Mononuclear cell (primary cell): Measurements from ENCODE around the gene TRAK2. TPM values are rescaled to one million over a fixed set of nuclear protein-coding genes. Genes with fewer than 3 reads are reported as not detected.
"Not testable (repeated sequence)": the region's sequence is repeated elsewhere in the genome, so short reads cannot be mapped to it uniquely, and the experiment has no call there.

Source experiments
- H3K27me3 ChIP-seq: 2 replicates; pipeline ENCODE4 v1.6.0; 2011; ENCODE audit warnings: low read length, control low read depth; ENCODE audit not compliant: insufficient read depth
- H3K4me1 ChIP-seq: 2 replicates; pipeline ENCODE4 v1.5.1; 2011; ENCODE audit warnings: mild to moderate bottlenecking, low read length, control low read depth; ENCODE audit not compliant: insufficient read depth
- H3K4me3 ChIP-seq: 2 replicates; pipeline ENCODE4 v1.5.1; 2011; ENCODE audit warnings: mild to moderate bottlenecking, low read length, moderate library complexity
- H3K9me3 ChIP-seq: 2 replicates; pipeline ENCODE4 v1.5.1; 2011; ENCODE audit warnings: low read depth, mild to moderate bottlenecking, control low read depth, low read length
- total RNA-seq: library from RNA; depleted of rRNA; stranded (reverse); fragments of >200 nt; gene quantifications from one replicate; pipeline ENCODE4 v1.2.3, GENCODE V29; 2012

TRAK2 gene, protein sequence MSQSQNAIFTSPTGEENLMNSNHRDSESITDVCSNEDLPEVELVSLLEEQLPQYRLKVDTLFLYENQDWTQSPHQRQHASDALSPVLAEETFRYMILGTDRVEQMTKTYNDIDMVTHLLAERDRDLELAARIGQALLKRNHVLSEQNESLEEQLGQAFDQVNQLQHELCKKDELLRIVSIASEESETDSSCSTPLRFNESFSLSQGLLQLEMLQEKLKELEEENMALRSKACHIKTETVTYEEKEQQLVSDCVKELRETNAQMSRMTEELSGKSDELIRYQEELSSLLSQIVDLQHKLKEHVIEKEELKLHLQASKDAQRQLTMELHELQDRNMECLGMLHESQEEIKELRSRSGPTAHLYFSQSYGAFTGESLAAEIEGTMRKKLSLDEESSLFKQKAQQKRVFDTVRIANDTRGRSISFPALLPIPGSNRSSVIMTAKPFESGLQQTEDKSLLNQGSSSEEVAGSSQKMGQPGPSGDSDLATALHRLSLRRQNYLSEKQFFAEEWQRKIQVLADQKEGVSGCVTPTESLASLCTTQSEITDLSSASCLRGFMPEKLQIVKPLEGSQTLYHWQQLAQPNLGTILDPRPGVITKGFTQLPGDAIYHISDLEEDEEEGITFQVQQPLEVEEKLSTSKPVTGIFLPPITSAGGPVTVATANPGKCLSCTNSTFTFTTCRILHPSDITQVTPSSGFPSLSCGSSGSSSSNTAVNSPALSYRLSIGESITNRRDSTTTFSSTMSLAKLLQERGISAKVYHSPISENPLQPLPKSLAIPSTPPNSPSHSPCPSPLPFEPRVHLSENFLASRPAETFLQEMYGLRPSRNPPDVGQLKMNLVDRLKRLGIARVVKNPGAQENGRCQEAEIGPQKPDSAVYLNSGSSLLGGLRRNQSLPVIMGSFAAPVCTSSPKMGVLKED
- total RNA-seq, result 34.3 TPM

DNA sequence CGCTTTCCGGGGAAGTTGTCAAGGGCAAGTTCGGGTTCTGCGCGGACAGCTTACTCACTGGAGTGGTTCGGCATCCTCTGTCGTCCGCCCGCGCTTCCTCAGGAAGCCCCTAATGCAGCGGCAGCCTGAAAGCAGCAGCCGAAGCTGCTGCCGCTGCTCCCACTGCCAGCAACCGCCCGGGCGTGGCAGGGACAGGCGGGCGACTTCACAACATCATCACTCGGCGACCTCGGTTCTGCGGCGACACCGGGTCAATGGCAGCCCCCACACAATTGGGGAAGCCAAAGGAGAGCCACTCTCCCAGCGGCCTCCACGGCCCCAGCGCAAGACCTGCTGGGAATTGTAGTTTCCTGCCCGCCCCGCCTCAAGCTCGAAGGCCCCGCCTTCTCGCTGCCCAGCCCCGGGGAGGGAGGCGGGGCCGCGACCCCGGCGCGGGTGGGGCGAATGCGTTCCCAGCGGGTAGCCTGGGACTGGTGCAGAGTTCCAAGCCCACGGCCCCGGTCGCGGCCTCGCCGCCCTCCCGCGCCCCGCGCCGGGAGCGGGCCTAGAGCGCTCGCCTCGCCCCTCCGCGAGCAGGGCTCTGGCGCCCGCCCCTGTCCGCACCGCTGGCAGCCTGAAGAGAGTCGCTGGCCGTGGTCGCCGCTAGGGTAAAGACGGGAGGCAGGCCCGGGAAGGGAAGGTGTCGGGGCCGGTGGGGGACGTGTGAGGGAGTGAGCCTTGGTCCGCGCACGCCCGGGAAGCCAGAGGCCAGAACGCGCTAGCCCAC, at the start of gene TRAK2, which contains the start of gene STRADB:
TSS of gene TRAK2 (minus strand) at position 167 of the 766 bp plus-strand sequence. CDS start 30,951 bp downstream, outside the sequence.
TSS of gene STRADB (plus strand) at position 449 of the 766 bp plus-strand sequence. CDS start 3,101 bp downstream, outside the sequence.
- peak within 1 kb of the TSS; percentile 97 for H3K4me3 ChIP-seq
- H3K4me1 ChIP-seq, result peaks cover 41% of the 10 kb centered on the region
- no peaks in the 10 kb centered on the region for H3K27me3 ChIP-seq
- no peaks in the 10 kb centered on the region for H3K9me3 ChIP-seq

DNA sequence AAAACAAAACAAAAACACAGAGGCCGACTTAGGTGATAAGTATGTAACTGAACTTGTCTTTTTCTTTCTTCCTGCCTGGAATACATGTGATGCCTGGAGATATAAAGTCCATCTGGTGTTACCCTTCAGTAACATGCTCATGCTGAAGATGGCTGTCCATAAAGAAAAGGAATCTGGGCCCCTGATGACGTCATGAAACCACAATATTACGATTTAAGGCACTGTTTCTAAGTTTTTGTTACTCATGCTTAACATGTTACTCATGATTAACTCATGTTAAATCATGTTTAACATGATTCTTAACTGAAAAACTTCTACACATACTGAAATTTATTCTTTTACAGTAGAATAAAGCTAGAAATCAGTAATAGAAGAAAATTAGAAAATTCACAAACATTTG, 49.3 kb upstream of the TRAK2 start:
- Histone ChIP-seq H3K4me1 (no peaks in the 10 kb centered on the region), H3K4me3 (no peak overlapping the region), H3K27me3 (no peaks in the 10 kb centered on the region), H3K9me3 (peaks cover 12% of the 10 kb centered on the region)

DNA sequence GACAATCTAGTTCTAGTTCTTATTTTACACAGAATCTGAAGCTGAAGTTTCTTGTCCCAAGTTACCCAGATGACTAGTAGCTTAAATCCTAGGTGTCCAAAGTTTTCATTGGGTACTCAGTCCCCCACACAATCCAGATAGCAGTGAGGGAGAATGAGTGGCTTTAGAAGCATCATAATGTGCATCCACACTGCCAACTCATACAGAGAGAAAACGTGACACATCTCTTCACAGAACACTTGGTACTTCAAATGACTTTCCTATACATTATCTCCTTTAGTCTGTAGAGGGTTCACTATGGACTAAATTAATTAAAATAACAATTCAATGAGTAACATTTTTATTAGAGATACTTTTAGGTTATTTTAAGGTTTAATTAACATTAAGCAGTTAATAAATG, 45.5 kb upstream of the TRAK2 start:
- no peaks in the 10 kb centered on the region for H3K27me3 ChIP-seq
- H3K4me1 ChIP-seq, result no peaks in the 10 kb centered on the region
- peaks cover 3% of the 10 kb centered on the region for H3K9me3 ChIP-seq

DNA sequence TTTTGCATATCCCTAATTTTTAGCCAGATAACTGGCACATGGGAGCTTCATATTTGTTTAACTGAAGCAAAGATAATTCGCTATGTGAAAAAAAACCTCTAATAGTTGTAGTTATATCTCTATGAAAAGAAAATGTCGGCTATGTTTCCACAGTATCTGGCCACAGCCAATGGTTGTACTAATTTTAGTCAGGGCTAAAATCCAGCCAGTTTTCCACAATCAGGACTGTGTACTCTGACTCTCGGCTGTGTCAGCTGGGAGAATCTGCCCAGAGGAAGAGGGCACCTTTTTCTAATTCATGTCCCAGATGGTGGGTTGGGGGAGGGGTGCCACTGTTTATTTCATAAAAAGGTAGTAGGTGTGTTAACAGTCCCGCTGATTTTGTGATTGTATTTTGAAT, 39.0 kb upstream of the TRAK2 start:
- Histone ChIP-seq H3K4me1 (no peaks in the 10 kb centered on the region), H3K9me3 (no peaks in the 10 kb centered on the region), H3K4me3 (no peak overlapping the region), H3K27me3 (no peaks in the 10 kb centered on the region)

More for the DNA sequence above, 45.5 kb upstream of the TRAK2 start:
- no peak overlapping the region for H3K4me3 ChIP-seq

DNA sequence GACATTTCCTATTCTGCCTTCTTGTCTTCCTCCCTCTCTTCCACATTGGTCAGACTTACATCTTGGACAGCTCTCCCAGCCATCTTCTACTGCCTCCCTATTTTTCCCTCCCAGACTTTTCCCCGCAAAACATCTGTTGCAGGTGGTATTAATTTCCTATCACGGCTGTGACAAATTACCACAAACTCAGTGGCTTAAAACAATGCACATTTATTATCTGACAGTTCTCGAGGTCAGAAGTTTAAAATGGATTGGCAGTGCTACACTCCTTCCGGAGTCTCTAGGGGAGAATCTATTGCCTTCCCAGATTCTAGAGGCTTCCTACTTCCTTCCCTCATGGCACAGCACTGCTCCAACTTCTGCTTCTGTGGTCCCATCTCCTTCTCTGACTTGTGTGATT, 33.5 kb upstream of the TRAK2 start:
- Histone ChIP-seq H3K27me3 (no peaks in the 10 kb centered on the region), H3K9me3 (no peaks in the 10 kb centered on the region), H3K4me3 (no peak overlapping the region), H3K4me1 (no peaks in the 10 kb centered on the region)

DNA sequence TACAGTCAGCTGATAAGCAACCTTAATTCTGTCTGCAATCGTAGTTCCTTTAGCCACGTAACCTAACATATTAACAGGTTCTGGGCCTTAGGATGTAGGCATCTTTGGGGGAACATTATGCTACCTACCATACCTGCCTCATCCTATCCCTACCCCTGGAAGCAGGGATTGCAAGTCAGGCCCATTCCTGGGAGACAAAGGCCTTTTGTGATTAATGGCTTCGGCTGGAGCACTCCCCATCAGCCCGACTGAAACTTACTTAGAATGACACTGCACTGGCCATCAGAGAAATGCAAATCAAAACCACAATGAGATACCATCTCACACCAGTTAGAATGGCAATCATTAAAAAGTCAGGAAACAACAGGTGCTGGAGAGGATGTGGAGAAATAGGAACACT, 32.5 kb upstream of the TRAK2 start:
- H3K4me3 ChIP-seq, H3K27me3 ChIP-seq, H3K9me3 ChIP-seq, H3K4me1 ChIP-seq: not testable (repeated sequence)

DNA sequence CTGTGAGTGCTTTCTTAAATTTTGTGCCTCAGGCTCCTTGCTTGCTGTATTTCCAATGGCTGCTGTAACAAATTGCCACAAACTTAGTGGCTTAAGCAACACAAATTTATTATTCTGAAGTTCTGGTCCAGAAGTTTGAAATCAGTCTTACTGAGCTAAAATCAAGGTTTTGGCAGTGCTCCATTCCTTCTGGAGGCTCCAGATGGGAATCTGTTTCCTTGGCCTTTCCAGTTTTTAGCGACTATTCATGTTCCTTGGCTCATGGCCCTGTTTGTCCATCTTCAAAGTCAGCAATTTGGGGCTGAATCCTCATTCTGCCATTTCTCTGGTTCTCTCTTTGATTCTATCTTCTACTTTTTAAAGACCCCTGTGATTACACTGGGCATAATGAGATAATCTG, 32.1 kb upstream of the TRAK2 start:
- H3K27me3 ChIP-seq, result no peaks in the 10 kb centered on the region
- H3K4me1 ChIP-seq, result no peaks in the 10 kb centered on the region
- H3K4me3 ChIP-seq, result no peak overlapping the region
- no peaks in the 10 kb centered on the region for H3K9me3 ChIP-seq

DNA sequence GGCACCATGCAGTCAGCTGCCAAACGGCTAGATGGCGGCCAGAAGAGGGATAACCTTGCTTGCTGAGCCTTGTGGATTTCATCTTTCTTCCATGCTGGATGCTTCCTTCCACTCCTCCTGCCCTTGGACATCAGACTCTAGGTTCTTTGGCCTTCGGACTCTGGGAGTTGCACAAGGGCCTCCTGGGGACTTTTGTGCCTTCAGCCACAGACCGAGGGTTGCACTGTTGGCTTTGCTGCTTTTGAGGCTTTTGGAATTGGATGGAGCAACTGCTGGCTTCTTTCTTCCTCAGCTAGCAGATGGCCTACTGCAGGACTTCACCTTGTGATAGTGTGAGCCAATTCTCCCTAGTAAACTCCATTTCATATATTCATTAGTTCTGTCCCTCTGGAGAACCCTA, 31.3 kb upstream of the TRAK2 start:
- Histone ChIP-seq H3K4me3 (no peak overlapping the region), H3K27me3 (no peaks in the 10 kb centered on the region), H3K4me1 (no peaks in the 10 kb centered on the region), H3K9me3 (no peaks in the 10 kb centered on the region)

DNA sequence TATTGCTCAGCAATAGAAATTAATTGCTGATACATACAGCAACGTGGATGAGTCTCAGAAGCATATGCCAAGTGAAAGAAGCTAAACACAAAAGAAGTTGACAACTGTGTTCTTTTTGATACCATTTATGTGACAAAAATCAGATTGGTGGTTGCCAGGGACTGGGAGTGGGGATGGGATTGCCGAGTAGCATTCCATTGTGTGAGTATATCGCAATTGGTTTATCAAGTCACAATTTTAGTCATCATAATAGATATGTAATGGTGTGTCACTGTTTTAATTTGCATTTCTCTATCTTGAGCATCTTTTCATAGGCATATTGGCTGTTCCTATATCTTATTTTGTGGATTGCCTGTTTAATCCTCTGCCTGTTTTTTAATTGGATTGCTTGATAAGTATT, 21.2 kb upstream of the TRAK2 start:
- Histone ChIP-seq H3K27me3 (no peaks in the 10 kb centered on the region), H3K9me3 (no peaks in the 10 kb centered on the region), H3K4me3 (no peak overlapping the region), H3K4me1 (no peaks in the 10 kb centered on the region)

DNA sequence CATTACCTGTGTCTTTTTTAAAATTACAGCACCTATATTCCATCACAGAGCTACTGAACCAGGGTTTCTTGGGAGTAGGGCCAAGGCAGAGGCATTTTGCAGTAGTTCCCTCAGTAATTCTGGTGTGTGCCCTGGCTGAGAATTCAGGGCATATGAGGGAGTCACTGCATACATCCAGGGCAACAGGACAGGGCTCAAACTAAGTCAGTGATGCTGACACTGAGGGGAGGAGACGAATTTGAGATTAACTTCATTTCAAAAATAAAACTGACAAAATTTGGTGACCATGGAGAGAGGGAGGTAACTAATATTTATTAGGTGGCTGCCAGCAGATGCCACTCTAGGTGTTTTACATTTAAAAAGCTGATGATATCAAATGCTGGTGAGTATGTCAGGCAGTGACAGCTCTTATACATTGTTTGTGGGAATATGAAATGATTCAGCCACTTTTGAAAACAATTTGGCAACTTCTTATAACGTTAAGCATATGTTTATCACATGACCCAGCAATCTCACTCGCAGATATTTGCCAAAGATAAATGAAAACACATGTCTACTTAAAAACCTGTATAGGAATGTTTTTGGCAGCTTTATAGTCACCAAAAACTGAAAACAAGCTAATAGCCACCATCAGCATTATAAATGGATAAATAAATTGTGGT, 20.6 kb upstream of the TRAK2 start:
- H3K4me1 ChIP-seq, result no peaks in the 10 kb centered on the region
- H3K4me3 ChIP-seq, result no peak overlapping the region
- H3K9me3 ChIP-seq, result no peaks in the 10 kb centered on the region
- H3K27me3 ChIP-seq, result no peaks in the 10 kb centered on the region

DNA sequence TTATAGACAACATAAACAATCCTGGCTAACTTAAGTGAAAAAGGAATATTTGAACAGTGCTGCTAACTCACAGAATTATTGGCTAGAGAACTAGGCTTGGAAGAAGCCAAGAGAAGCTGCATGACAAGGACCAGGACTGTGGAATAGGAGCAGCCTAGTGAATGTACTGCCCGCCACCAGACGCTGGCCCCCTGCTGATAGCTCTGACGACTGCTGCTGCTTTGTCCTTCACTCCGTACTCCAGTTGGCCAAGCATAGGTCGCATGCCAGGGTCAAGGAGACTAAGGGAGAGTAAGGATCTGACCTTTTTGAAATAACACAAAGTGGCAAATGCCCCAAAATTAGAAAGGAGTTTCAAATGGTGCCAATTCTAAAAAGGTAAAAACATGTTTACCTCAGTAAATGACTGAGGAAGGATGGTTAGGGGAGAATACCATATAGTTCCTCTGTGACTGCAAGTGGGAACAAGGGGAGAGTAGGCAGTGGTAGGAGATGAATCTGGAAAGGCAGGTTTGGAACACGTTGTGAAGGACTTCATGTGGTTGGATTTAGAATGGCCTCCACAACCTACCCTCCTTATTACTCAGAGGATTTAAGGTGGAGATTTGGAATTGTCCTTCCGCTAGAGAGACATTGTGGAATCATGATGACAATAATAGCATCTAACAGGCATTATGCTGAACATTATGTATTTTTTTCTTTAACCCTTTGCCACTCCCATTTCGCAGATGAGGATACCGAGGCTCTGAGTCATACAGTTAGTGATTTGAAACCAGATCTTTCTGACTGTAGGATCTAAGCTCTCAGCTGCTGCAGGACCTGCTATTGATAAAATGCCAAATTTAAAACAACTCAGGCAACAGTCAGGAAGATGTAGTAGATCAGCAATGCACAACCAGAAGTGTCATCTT, 19.8 kb upstream of the TRAK2 start:
- Histone ChIP-seq H3K9me3 (no peaks in the 10 kb centered on the region), H3K4me3 (no peak overlapping the region), H3K4me1 (no peaks in the 10 kb centered on the region), H3K27me3 (no peaks in the 10 kb centered on the region)

DNA sequence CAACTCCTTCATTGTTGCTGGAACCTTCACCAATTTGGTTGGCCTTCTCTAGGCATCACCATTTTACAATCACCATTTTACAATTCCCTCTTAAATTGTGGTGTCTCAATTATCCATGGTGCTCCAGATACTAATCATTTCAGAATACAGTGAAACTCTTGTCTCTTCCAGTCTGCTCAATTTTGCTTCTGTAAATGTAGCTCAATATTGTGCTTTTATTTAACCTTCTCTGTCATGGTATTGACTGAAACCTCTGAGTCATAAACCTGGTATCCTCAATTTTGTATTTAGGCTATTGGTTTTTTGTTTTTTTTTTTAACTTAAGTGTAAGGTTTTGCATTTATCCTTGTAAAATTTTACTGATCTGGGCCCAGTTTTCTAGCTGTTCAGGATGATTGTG, 16.4 kb upstream of the TRAK2 start:
- H3K4me1 ChIP-seq, result no peaks in the 10 kb centered on the region
- no peaks in the 10 kb centered on the region for H3K9me3 ChIP-seq
- no peak overlapping the region for H3K4me3 ChIP-seq
- no peaks in the 10 kb centered on the region for H3K27me3 ChIP-seq

DNA sequence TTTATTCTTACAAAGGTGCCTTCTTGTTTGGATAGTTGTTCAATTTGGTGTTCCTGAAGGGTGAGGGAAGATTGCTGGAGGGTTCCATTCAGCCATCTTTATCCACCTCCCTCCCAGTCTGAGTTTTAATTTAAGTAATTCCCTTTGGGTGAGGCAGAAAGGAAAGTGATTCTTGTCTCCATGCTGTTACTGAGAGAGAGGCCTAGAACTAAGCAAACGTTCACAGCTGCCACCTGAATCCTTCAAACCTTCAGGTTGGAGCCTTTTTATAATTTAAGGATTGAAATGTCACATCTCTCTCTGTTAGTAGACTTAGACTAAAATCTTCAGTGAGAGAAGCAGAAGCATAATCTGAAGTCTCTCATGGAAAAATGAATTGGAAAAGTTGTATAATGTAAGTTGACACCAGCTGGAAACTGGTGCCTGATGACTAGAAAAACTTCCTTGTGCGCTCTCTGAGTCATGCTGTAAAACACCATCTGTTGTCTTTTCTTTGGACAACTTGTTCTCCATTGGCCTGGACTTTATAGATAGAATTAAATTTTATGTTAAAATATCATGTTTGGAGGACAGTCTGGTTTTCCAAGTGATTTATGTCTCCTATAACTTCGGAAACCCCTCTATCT, 14.9 kb upstream of the TRAK2 start:
- H3K27me3 ChIP-seq, result no peaks in the 10 kb centered on the region
- H3K4me1 ChIP-seq, result no peaks in the 10 kb centered on the region
- H3K4me3 ChIP-seq, result no peak overlapping the region
- no peaks in the 10 kb centered on the region for H3K9me3 ChIP-seq
